ENCODE results near the gene SYPL1. TPM values are rescaled to one million over a fixed set of nuclear protein-coding genes. Genes with fewer than 3 reads are reported as not detected.

Gene SYPL1
- total and polyA plus RNA-seq, 4 donors: 52.7 to 114 (median 68.4) TPM

GRCh38 chr7:106092204-106092603 is 19.9 kb downstream of the SYPL1 start:
- 80 to 95% methylated on average over 1 of the region's 1 CpG for WGBS, 2 donors
- H3K27ac ChIP-seq (ENCODE audit: low read depth in 1 of 2, low read length in 1 of 2): no peak overlapping the region
- DNase-seq (no peak), ATAC-seq (ENCODE audit: insufficient read depth, low FRiP score) (no peak)
- H3K4me3 ChIP-seq: no peak overlapping the region
- no peak overlapping the region for H3K9ac ChIP-seq (ENCODE audit: insufficient read depth in 1 of 2, low read length in 2 of 2)
- TF ChIP-seq CTCF (IDR thresholded peaks at IDR 0.05; ENCODE audit: control extremely low read depth, extremely low read depth): no peak
- peaks cover 8 to 21% (median 14%) of the 10 kb centered on the region in 4 donors for H3K36me3 ChIP-seq (ENCODE audit: control insufficient read depth in 4 of 4, insufficient read depth in 4 of 4, low read length in 4 of 4)
- H3K4me1 ChIP-seq (ENCODE audit: control insufficient read depth in 5 of 5, insufficient read depth in 5 of 5, low read length in 5 of 5): peaks cover 0 to 3% (median 0%) of the 10 kb centered on the region in 5 donors
- no peaks in the 10 kb centered on the region for H3K9me3 ChIP-seq (ENCODE audit: control insufficient read depth in 4 of 4, insufficient read depth in 3 of 4, low read length in 3 of 4)
- H3K27me3 ChIP-seq (ENCODE audit: control insufficient read depth in 3 of 3, insufficient read depth in 3 of 3, low read length in 2 of 3): no peaks in the 10 kb centered on the region

- no peak for DNase-seq
- Histone ChIP-seq H3K4me1 (ENCODE audit: control insufficient read depth in 5 of 5, insufficient read depth in 5 of 5, low read length in 5 of 5) (peaks cover 0 to 3% (median 0%) of the 10 kb centered on the region in 5 donors), H3K9ac (ENCODE audit: insufficient read depth in 1 of 2, low read length in 2 of 2) (no peak overlapping the region), H3K4me3 (no peak overlapping the region), H3K27ac (ENCODE audit: low read depth in 1 of 2, low read length in 1 of 2) (no peak overlapping the region), H3K9me3 (ENCODE audit: control insufficient read depth in 4 of 4, insufficient read depth in 3 of 4, low read length in 3 of 4) (no peaks in the 10 kb centered on the region), H3K36me3 (ENCODE audit: control insufficient read depth in 4 of 4, insufficient read depth in 4 of 4, low read length in 4 of 4) (peaks cover 7 to 16% (median 11%) of the 10 kb centered on the region in 4 donors), H3K27me3 (ENCODE audit: control insufficient read depth in 3 of 3, insufficient read depth in 3 of 3, low read length in 2 of 3) (no peaks in the 10 kb centered on the region)
- ATAC-seq (ENCODE audit: insufficient read depth, low FRiP score): no peak
- TF ChIP-seq CTCF (IDR thresholded peaks at IDR 0.05; ENCODE audit: control extremely low read depth, extremely low read depth): no peak
- 81 to 88% methylated on average over 4 of the region's 4 CpGs for WGBS, 2 donors
Observed at GRCh38 chr7:106089647-106090046, 22.5 kb downstream of the SYPL1 start.

- H3K27ac ChIP-seq (ENCODE audit: low read depth in 1 of 2, low read length in 1 of 2): no peak overlapping the region
- no peaks in the 10 kb centered on the region for H3K9me3 ChIP-seq (ENCODE audit: control insufficient read depth in 4 of 4, insufficient read depth in 3 of 4, low read length in 3 of 4)
- no peak for TF ChIP-seq CTCF (IDR thresholded peaks at IDR 0.05; ENCODE audit: control extremely low read depth, extremely low read depth)
- peak in 1 of 3 donors; percentile 29 for DNase-seq
- ATAC-seq (ENCODE audit: insufficient read depth, low FRiP score): no peak
- H3K27me3 ChIP-seq (ENCODE audit: control insufficient read depth in 3 of 3, insufficient read depth in 3 of 3, low read length in 2 of 3): no peaks in the 10 kb centered on the region
- H3K9ac ChIP-seq (ENCODE audit: insufficient read depth in 1 of 2, low read length in 2 of 2): no peak overlapping the region
- peaks cover 7 to 13% (median 10%) of the 10 kb centered on the region in 4 donors for H3K36me3 ChIP-seq (ENCODE audit: control insufficient read depth in 4 of 4, insufficient read depth in 4 of 4, low read length in 4 of 4)
- H3K4me1 ChIP-seq (ENCODE audit: control insufficient read depth in 5 of 5, insufficient read depth in 5 of 5, low read length in 5 of 5): peaks cover 0 to 3% (median 0%) of the 10 kb centered on the region in 5 donors
- no peak overlapping the region for H3K4me3 ChIP-seq
- WGBS, 2 donors: 87 to 94% methylated on average over 1 of the region's 1 CpG
Observed at GRCh38 chr7:106088014-106088413, 24.1 kb downstream of the SYPL1 start.

- 97 to 99% methylated on average over 4 of the region's 4 CpGs for WGBS, 2 donors
- Histone ChIP-seq H3K9me3 (ENCODE audit: control insufficient read depth in 4 of 4, insufficient read depth in 3 of 4, low read length in 3 of 4) (no peaks in the 10 kb centered on the region), H3K9ac (ENCODE audit: insufficient read depth in 1 of 2, low read length in 2 of 2) (no peak overlapping the region), H3K4me3 (no peak overlapping the region), H3K36me3 (ENCODE audit: control insufficient read depth in 4 of 4, insufficient read depth in 4 of 4, low read length in 4 of 4) (peaks cover 2 to 7% (median 5%) of the 10 kb centered on the region in 4 donors), H3K4me1 (ENCODE audit: control insufficient read depth in 5 of 5, insufficient read depth in 5 of 5, low read length in 5 of 5) (peaks cover 0 to 3% (median 0%) of the 10 kb centered on the region in 5 donors), H3K27ac (ENCODE audit: low read depth in 1 of 2, low read length in 1 of 2) (no peak overlapping the region), H3K27me3 (ENCODE audit: control insufficient read depth in 3 of 3, insufficient read depth in 3 of 3, low read length in 2 of 3) (no peaks in the 10 kb centered on the region)
- no peak for TF ChIP-seq CTCF (IDR thresholded peaks at IDR 0.05; ENCODE audit: control extremely low read depth, extremely low read depth)
- DNase-seq (no peak), ATAC-seq (ENCODE audit: insufficient read depth, low FRiP score) (no peak)
Observed at GRCh38 chr7:106086062-106086461, 26.1 kb downstream of the SYPL1 start.

Data from lung (tissue), 12 donors.